NCI-H748 (cell line): ENCODE data around the gene NSMCE4A.
"Not testable (repeated sequence)": the region's sequence is repeated elsewhere in the genome, so short reads cannot be mapped to it uniquely, and the experiment has no call there.

Source experiments
- DNase-seq: peaks from one replicate; lab custom pipeline; 2025; ENCODE audit not compliant: unreplicated experiment; lab: John Stamatoyannopoulos, UW

Gene NSMCE4A

GRCh38 chr10:121974535-121975294, at the start of gene NSMCE4A:
Gene NSMCE4A (minus strand): TSS chr10:121975217. CDS start chr10:121975165, 52 bp downstream.
- DNase-seq: peak; percentile 83

DNA sequence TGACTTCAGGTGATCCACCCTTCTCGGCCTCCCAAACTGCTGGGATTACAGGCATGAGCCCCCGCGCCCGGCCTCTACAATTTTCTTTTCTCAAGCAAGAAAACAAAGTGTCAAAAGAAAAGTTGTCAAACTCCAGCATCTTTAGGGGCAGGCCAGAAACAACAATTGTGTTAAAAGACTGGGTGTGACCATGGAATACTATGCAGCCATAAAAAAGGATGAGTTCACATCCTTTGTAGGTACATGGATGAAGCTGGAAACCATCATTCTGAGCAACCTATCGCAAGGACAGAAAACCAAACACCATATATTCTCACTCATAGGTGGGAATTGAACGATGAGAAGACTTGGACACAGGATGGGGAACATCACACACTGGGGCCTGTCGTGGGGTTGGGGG, 48.2 kb upstream of the NSMCE4A start:
- not testable (repeated sequence) for DNase-seq

- no peak for DNase-seq
Measured at GRCh38 chr10:122022276-122022675, 47.3 kb upstream of the NSMCE4A start.

- DNase-seq: no peak
Measured at GRCh38 chr10:122021828-122022227, 46.8 kb upstream of the NSMCE4A start.

DNA sequence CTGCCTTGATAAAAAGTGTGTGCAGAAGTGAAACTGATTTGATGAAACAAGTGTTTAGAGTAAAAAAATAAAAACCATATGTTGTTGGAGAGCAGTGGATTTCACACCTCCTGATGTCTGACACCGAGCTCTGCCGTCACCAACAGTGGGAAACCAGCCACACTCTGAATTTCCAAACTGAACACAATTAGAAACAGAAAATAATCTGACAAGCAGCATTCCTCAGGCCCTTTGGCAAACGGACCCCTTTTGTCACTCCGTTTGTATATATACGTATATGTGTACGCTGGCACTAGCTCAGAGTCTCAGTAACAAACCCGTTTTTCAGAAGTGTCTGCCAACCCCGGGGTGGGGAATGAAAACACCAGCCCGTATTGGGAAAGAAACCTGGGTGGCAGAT, 46.4 kb upstream of the NSMCE4A start:
- DNase-seq: no peak

- DNase-seq: no peak
Measured at GRCh38 chr10:122020226-122020625, 45.2 kb upstream of the NSMCE4A start.

- peak; percentile 74 for DNase-seq
Measured at GRCh38 chr10:122019414-122019975, 44.5 kb upstream of the NSMCE4A start.

GRCh38 chr10:122018951-122019413, 44.0 kb upstream of the NSMCE4A start:
- peak; percentile 52 for DNase-seq

DNA sequence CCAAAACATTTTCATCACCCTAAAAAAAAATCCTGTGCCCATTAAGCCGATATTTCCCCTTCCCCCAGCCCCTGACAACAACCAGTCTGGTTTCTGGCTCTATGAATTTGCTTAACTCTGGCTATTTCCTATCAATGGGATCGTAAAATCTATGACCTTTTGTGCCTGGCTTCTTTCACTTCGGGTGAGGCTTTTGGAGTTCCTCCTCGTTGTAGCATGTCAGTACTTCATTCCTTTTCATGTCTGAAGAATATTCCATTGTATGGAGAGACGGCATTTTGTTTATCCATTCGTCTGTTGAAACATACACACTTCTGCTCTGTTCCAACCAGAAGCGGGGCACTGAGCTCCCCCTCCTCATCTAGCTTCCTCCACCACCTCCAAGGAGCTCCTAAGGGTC, 43.5 kb upstream of the NSMCE4A start:
- DNase-seq: no peak

DNA sequence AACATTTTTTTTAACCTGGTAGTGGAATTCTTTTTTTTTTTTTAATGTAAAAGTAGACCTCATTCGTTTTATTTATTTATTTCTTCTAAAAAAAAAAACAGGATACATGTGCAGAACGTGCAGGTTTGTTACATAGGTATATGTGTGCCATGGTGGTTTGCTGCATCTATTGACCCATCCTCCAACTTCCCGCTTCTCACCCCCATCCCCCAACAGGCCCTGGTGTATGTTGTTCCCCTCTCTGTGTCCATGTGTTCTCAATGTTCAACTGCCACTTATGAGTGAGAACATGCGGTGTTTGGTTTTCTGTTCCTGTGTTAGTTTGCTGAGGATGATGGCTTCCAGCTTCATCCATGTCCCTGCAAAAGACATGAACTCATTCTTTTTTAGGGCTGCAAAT, 42.9 kb upstream of the NSMCE4A start:
- DNase-seq: not testable (repeated sequence)

- no peak for DNase-seq
Measured at GRCh38 chr10:122014652-122015248, 39.7 kb upstream of the NSMCE4A start.

- DNase-seq: no peak
Measured at GRCh38 chr10:122013311-122013780, 38.3 kb upstream of the NSMCE4A start.

- no peak for DNase-seq
Measured at GRCh38 chr10:122012731-122013130, 37.7 kb upstream of the NSMCE4A start.

- no peak for DNase-seq
Measured at GRCh38 chr10:122010405-122011050, 35.5 kb upstream of the NSMCE4A start.

GRCh38 chr10:122007415-122007814, 32.4 kb upstream of the NSMCE4A start:
- DNase-seq: no peak

DNA sequence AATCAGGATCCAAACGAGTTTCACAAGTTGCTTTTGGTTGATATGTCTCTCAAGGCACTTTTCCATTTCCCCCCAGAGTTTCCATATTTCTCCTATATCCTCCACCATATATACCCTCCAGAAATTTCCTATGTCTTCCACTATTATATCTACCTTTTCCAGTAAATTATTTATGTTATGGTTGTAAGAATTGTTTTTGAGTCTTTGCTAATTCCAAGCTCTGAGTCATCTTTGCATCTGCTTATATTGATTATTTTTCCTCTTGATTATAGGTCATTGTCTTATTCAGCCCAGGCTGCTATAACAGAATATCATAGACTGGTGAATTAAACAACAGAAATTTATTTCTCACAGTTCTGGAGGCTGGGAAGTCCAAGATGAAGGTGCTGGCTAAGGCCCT, 26.7 kb upstream of the NSMCE4A start:
- DNase-seq: no peak

DNA sequence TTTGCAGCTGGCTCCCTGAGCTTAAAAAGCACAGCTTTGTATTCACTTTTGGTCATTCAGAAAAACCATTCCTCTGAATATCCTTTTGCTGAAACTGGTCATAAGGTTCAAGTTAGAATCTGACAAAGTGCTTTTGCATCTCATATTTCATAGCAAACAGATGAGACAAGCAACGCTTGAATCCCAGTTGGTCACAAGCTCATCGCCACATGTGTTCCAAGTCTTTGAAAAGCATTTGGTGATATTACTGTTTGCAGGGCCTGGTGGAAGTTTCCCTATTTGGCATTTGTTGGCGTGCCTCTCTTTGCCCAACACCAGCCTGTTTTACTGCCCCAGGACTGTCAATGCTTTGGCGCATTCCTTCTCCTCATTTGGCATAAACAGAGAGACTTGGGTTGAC, 24.3 kb upstream of the NSMCE4A start:
- no peak for DNase-seq

DNA sequence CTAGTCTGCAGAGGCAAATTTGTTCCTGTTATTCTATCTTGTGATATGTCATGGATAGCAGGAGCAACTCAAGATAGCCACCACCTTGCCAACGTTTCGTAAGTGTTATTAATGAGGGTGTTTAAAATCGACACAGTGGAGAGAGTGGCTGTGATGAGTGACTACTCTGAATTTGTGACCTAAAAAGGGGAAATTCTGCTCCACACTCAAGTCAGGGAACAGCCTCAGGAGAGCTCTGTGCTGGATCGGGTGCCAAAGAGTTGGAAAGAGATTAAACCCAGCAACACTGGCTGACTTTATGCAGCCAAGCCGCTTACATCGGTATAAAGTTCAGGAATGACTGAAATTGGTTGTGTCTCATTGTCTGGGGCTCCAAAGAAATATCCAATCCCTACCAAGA, 23.4 kb upstream of the NSMCE4A start:
- DNase-seq: no peak

- peak; percentile 30 for DNase-seq
Measured at GRCh38 chr10:121994429-121994941, 19.5 kb upstream of the NSMCE4A start.

DNA sequence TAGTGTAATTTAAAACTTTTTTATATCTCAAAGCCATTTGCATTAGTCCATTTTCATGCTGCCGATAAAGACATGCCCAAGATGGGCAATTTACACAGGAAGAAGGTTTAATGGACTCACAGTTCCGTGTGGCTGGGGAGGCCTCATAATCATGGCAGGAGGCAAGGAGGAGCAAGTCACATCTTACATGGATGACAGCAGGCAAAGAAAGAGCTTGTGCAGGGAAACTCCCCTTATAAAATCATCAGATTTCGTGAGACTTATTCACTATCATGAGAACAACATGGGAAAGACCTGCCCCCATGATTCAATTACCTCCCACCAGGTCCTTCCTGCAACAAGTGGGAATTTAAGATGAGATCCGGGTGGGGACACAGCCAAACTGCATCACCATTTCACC, 16.7 kb upstream of the NSMCE4A start:
- not testable (repeated sequence) for DNase-seq

GRCh38 chr10:121990015-121990677, 15.1 kb upstream of the NSMCE4A start:
- no peak for DNase-seq
